ENCODE measurements around the gene YPEL1.
"Not testable (repeated sequence)": the region's sequence is repeated elsewhere in the genome, so short reads cannot be mapped to it uniquely, and the experiment has no call there.

YPEL1 gene

GRCh38 chr22:21694795-21695429 lies 40.7 kb downstream of the YPEL1 start:
- Histone ChIP-seq H3K9me3 (ENCODE audit: control insufficient read depth, low read depth, low read length) (no peaks in the 10 kb centered on the region), H3K4me3 (ENCODE audit: low read length) (no peak overlapping the region), H3K4me1 (ENCODE audit: control insufficient read depth, low read depth, low read length) (no peaks in the 10 kb centered on the region), H3K27ac (ENCODE audit: low read length) (no peak overlapping the region), H3K27me3 (ENCODE audit: control insufficient read depth, insufficient read depth, low read length) (no peaks in the 10 kb centered on the region), H3K9ac (ENCODE audit: low read length) (no peak overlapping the region), H3K36me3 (ENCODE audit: control insufficient read depth, low read depth, low read length) (peaks cover 23% of the 10 kb centered on the region)

- Histone ChIP-seq H3K27me3 (ENCODE audit: control insufficient read depth, insufficient read depth, low read length) (no peaks in the 10 kb centered on the region), H3K4me3 (ENCODE audit: low read length) (no peak overlapping the region), H3K36me3 (ENCODE audit: control insufficient read depth, low read depth, low read length) (peaks cover 22% of the 10 kb centered on the region), H3K27ac (ENCODE audit: low read length) (no peak overlapping the region), H3K4me1 (ENCODE audit: control insufficient read depth, low read depth, low read length) (no peaks in the 10 kb centered on the region), H3K9me3 (ENCODE audit: control insufficient read depth, low read depth, low read length) (no peaks in the 10 kb centered on the region), H3K9ac (ENCODE audit: low read length) (no peak overlapping the region)
Measured at GRCh38 chr22:21694394-21694793, 41.2 kb downstream of the YPEL1 start.

DNA sequence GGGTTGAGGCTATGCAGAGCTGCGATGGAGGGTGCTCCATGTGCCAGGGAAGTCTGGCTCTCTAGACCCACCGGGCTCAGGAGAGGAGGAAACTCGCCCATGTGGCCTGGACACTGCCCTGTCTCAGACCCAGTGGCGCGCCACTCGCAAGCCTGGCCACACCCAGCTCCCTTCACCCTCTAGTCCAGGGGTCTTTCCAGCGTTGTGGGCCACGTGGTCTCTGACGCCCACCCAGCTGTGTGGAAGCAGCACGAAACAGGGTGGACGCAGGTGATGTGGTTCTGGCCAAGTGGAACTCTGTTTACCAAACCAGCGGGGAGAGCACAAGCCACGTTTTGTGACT lies 41.6 kb downstream of the YPEL1 start:
- Histone ChIP-seq H3K9ac (ENCODE audit: low read length) (no peak overlapping the region), H3K27ac (ENCODE audit: low read length) (no peak overlapping the region), H3K9me3 (ENCODE audit: control insufficient read depth, low read depth, low read length) (no peaks in the 10 kb centered on the region), H3K36me3 (ENCODE audit: control insufficient read depth, low read depth, low read length) (peaks cover 22% of the 10 kb centered on the region), H3K27me3 (ENCODE audit: control insufficient read depth, insufficient read depth, low read length) (no peaks in the 10 kb centered on the region), H3K4me1 (ENCODE audit: control insufficient read depth, low read depth, low read length) (no peaks in the 10 kb centered on the region), H3K4me3 (ENCODE audit: low read length) (no peak overlapping the region)

DNA sequence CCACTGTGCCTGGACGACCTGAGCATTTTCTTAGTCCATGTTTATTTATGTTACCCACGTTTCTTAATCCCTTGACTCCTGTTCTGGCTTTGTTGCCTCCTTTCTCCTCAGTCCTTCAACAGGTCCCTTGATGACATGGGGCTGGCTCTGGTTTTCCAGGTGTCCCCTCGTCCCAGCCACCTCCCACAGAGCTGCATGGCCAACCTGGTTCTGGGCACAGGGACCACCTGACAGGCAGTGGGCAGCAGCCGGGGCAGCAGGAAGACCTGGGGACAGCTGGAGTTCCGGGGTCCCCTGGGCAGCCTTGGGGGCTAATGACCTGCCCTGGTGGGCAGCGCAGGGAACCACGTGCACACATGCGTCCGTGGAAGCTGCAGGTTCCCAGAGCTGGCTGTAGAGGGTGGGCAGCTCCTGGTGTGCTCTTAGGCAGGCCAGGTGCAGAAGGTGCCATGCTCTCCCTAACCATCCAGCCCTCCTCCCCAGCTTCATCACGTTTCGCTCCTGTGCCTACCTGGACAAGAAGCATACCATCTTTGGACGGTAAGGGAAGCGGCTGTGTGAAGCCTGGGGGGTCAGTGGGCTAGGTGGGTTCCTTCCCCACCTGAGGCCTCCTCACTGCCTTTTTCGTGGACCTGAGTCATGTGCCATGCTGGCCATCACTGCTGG lies 42.1 kb downstream of the YPEL1 start:
- Histone ChIP-seq H3K36me3 (ENCODE audit: control insufficient read depth, low read depth, low read length) (peaks cover 22% of the 10 kb centered on the region), H3K4me1 (ENCODE audit: control insufficient read depth, low read depth, low read length) (no peaks in the 10 kb centered on the region), H3K9ac (ENCODE audit: low read length) (no peak overlapping the region), H3K27ac (ENCODE audit: low read length) (no peak overlapping the region), H3K27me3 (ENCODE audit: control insufficient read depth, insufficient read depth, low read length) (no peaks in the 10 kb centered on the region), H3K4me3 (ENCODE audit: low read length) (no peak overlapping the region), H3K9me3 (ENCODE audit: control insufficient read depth, low read depth, low read length) (no peaks in the 10 kb centered on the region)

DNA sequence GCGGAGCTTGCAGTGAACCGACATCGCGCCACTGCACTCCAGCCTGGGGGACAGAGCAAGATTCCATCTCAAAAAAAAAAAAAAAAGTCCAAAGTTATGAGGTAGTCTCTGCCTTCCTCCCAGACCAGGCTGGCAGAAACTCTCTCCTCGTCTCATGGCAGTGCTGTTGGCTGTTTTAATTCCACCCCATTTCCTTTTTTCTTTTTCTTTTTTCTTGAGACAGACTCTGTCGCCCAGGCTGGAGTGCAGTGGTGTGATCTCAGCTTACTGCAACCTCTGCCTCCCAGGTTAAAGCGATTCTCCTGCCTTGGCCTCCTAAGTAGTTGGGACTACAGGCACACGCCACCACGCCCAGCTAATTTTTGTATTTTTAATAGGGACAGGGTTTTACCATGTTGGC lies 42.7 kb downstream of the YPEL1 start:
- H3K27me3 ChIP-seq (ENCODE audit: control insufficient read depth, insufficient read depth, low read length); H3K9ac ChIP-seq (ENCODE audit: low read length); H3K9me3 ChIP-seq (ENCODE audit: control insufficient read depth, low read depth, low read length); H3K4me1 ChIP-seq (ENCODE audit: control insufficient read depth, low read depth, low read length); H3K27ac ChIP-seq (ENCODE audit: low read length); H3K4me3 ChIP-seq (ENCODE audit: low read length): not testable (repeated sequence)
- peaks cover 24% of the 10 kb centered on the region for H3K36me3 ChIP-seq (ENCODE audit: control insufficient read depth, low read depth, low read length)

DNA sequence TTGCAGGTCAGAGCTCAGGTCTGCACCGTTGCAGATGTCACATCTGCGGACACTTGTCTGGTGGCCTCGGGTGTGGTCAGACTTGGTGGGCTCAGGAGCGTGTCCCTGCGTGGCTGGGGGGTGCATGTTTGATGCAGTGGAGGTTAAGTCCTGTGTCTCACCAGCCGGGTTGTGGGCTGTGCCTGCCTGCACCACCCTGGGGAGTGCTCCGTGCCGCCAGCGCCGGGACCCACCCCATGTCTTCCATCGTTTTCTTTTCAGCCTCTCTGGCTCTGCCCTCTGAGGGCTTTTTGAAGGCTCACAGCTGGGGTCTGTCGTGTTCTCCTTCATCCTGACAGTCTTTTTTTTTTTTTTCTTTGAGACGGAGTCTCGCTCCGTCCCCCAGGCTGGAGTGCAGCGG lies 43.8 kb downstream of the YPEL1 start:
- Histone ChIP-seq H3K36me3 (ENCODE audit: control insufficient read depth, low read depth, low read length) (peaks cover 14% of the 10 kb centered on the region), H3K9ac (ENCODE audit: low read length) (no peak overlapping the region), H3K9me3 (ENCODE audit: control insufficient read depth, low read depth, low read length) (no peaks in the 10 kb centered on the region), H3K27me3 (ENCODE audit: control insufficient read depth, insufficient read depth, low read length) (no peaks in the 10 kb centered on the region), H3K4me3 (ENCODE audit: low read length) (no peak overlapping the region), H3K27ac (ENCODE audit: low read length) (no peak overlapping the region), H3K4me1 (ENCODE audit: control insufficient read depth, low read depth, low read length) (no peaks in the 10 kb centered on the region)

- Histone ChIP-seq H3K4me3 (ENCODE audit: low read length) (no peak overlapping the region), H3K9ac (ENCODE audit: low read length) (no peak overlapping the region), H3K9me3 (ENCODE audit: control insufficient read depth, low read depth, low read length) (no peaks in the 10 kb centered on the region), H3K27me3 (ENCODE audit: control insufficient read depth, insufficient read depth, low read length) (no peaks in the 10 kb centered on the region), H3K36me3 (ENCODE audit: control insufficient read depth, low read depth, low read length) (peaks cover 4% of the 10 kb centered on the region), H3K4me1 (ENCODE audit: control insufficient read depth, low read depth, low read length) (no peaks in the 10 kb centered on the region), H3K27ac (ENCODE audit: low read length) (no peak overlapping the region)
Measured at GRCh38 chr22:21690401-21690801, 45.2 kb downstream of the YPEL1 start.

- no peak overlapping the region for H3K4me3 ChIP-seq (ENCODE audit: low read length)
- H3K9me3 ChIP-seq (ENCODE audit: control insufficient read depth, low read depth, low read length), result no peaks in the 10 kb centered on the region
- no peak overlapping the region for H3K9ac ChIP-seq (ENCODE audit: low read length)
- H3K27ac ChIP-seq (ENCODE audit: low read length), result no peak overlapping the region
- no peaks in the 10 kb centered on the region for H3K27me3 ChIP-seq (ENCODE audit: control insufficient read depth, insufficient read depth, low read length)
- no peaks in the 10 kb centered on the region for H3K4me1 ChIP-seq (ENCODE audit: control insufficient read depth, low read depth, low read length)
- H3K36me3 ChIP-seq (ENCODE audit: control insufficient read depth, low read depth, low read length), result peaks cover 4% of the 10 kb centered on the region
Measured at GRCh38 chr22:21688706-21689381, 46.8 kb downstream of the YPEL1 start.

GRCh38 chr22:21688341-21688705 lies 47.3 kb downstream of the YPEL1 start:
- H3K4me1 ChIP-seq (ENCODE audit: control insufficient read depth, low read depth, low read length), result no peaks in the 10 kb centered on the region
- H3K27me3 ChIP-seq (ENCODE audit: control insufficient read depth, insufficient read depth, low read length), result no peaks in the 10 kb centered on the region
- H3K9ac ChIP-seq (ENCODE audit: low read length), result no peak overlapping the region
- H3K36me3 ChIP-seq (ENCODE audit: control insufficient read depth, low read depth, low read length), result peaks cover 4% of the 10 kb centered on the region
- no peak overlapping the region for H3K4me3 ChIP-seq (ENCODE audit: low read length)
- H3K27ac ChIP-seq (ENCODE audit: low read length), result no peak overlapping the region
- no peaks in the 10 kb centered on the region for H3K9me3 ChIP-seq (ENCODE audit: control insufficient read depth, low read depth, low read length)

- Histone ChIP-seq H3K4me1 (ENCODE audit: control insufficient read depth, low read depth, low read length) (no peaks in the 10 kb centered on the region), H3K9me3 (ENCODE audit: control insufficient read depth, low read depth, low read length) (no peaks in the 10 kb centered on the region), H3K27me3 (ENCODE audit: control insufficient read depth, insufficient read depth, low read length) (no peaks in the 10 kb centered on the region), H3K4me3 (ENCODE audit: low read length) (no peak overlapping the region), H3K36me3 (ENCODE audit: control insufficient read depth, low read depth, low read length) (peaks cover 4% of the 10 kb centered on the region), H3K9ac (ENCODE audit: low read length) (no peak overlapping the region), H3K27ac (ENCODE audit: low read length) (no peak overlapping the region)
Measured at GRCh38 chr22:21687685-21688259, 47.8 kb downstream of the YPEL1 start.

DNA sequence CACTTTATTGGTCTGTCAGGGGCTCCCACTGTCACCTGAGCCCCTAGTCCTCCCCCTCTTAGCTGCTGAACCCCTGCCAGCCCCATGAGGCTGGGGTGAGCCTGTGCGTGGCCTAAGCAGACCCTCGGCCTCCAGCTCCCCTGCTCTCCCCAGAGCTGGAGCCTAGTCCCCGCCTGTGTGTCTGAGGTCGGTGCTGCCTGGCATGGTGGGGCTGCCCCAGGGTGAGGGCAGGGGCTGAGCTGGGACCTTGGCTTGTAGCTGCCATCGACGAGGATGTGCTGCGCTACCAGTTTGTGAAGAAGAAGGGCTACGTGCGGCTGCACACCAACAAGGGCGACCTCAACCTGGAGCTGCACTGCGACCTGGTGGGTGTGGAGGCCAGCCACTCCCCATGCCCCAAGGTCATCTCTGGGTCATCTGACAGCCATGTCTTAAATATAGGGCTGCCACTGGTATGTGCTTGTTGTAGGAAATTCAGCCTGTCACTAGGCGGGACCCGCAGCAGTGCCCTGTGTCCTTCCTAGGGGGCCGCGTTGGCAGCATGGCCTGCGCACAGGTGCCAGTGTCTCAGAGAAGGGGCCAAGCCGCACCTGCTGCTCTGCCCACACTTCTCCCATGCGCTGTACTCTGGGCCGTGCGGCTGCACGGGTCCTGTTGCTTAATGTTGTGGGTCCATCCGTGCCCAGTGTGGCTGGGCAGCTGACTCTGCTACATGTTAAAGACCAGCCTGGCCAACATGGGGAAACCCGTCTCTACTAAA lies 48.8 kb downstream of the YPEL1 start:
- Histone ChIP-seq H3K4me1 (ENCODE audit: control insufficient read depth, low read depth, low read length) (no peaks in the 10 kb centered on the region), H3K9me3 (ENCODE audit: control insufficient read depth, low read depth, low read length) (no peaks in the 10 kb centered on the region), H3K9ac (ENCODE audit: low read length) (no peak overlapping the region), H3K36me3 (ENCODE audit: control insufficient read depth, low read depth, low read length) (peaks cover 4% of the 10 kb centered on the region), H3K27me3 (ENCODE audit: control insufficient read depth, insufficient read depth, low read length) (no peaks in the 10 kb centered on the region), H3K4me3 (ENCODE audit: low read length) (no peak overlapping the region), H3K27ac (ENCODE audit: low read length) (no peak overlapping the region)

Measured in iPS-18a (cell line).